Thyroid gland (tissue), 4 donors: ENCODE results near the gene ACADSB. TPM values are rescaled to one million over a fixed set of nuclear protein-coding genes. Genes with fewer than 3 reads are reported as not detected.

Source experiments
- DNase-seq, 2 donors: peaks; one replicate each; pipeline ENCODE4 v3.0.0-alpha.2; 2019
- H3K27ac ChIP-seq, 3 donors: fragments of 200-600 bp; sonication (generic); 1 replicate in 2 of 3; 2 replicates in 1 of 3; pipeline ENCODE4 v1.5.1; 2016 to 2019; ENCODE audit warnings: mild to moderate bottlenecking in 1 of 3, moderate library complexity in 1 of 3
- H3K27me3 ChIP-seq: fragments of 200-600 bp; sonication (generic); one replicate; pipeline ENCODE4 v1.5.1; 2019
- H3K36me3 ChIP-seq, 2 donors: fragments of 200-600 bp; sonication (generic); one replicate each; pipeline ENCODE4 v1.5.1; 2016 to 2019
- H3K4me1 ChIP-seq, 2 donors: fragments of 200-600 bp; sonication (generic); one replicate each; pipeline ENCODE4 v1.5.1; 2017 to 2019
- H3K4me3 ChIP-seq, 3 donors: fragments of 200-600 bp; sonication (generic); replicated peaks in 1 of 3; 1 replicate in 2 of 3; 2 replicates in 1 of 3; pipeline ENCODE4 v1.5.1; 2016; ENCODE audit warnings: mild to moderate bottlenecking in 1 of 3
- H3K9me3 ChIP-seq: fragments of 200-600 bp; sonication (generic); one replicate; pipeline ENCODE4 v1.5.1; 2017
- POLR2A ChIP-seq, 2 donors: fragments of 450-650 bp; IDR thresholded peaks; one replicate each; pipeline ENCODE4 v1.6.1; 2017; ENCODE audit warnings: antibody characterized with exemption in 2 of 2, mild to moderate bottlenecking in 2 of 2, moderate library complexity in 1 of 2
- WGBS, 2 donors: methylation state at CpG; one replicate each; pipeline ENCODE4 v1.1.5; 2017; 5-methylcytosine and 5-hydroxymethylcytosine counted together
- intact Hi-C: fragments of 100-400 bp; cut with DNase I; formaldehyde crosslinking; loops from one replicate; pipeline ENCODE4 v1.15.1; 2023
- total RNA-seq, 4 donors: library from RNA; depleted of rRNA; stranded (reverse); fragments of >200 nt; gene quantifications; one replicate each; pipeline ENCODE4 v1.2.3, GENCODE V29; 2016
- TF ChIP-seq, protein P1 (sequence below), 6 experiments: fragments of 200-600 bp in 3 of 6; fragments of 450-650 bp in 3 of 6; sonication (generic) in 3 of 6; IDR thresholded peaks; one replicate each; pipeline ENCODE4 v1.5.1; 2016 to 2019; ENCODE audit warnings: antibody characterized with exemption in 6 of 6, mild to moderate bottlenecking in 2 of 6, inconsistent platforms in 1 of 6, moderate library complexity in 1 of 6

ACADSB gene
- total RNA-seq, 4 donors from 2014 or later: 14.4 to 23.8 (median 17.5) TPM

DNA sequence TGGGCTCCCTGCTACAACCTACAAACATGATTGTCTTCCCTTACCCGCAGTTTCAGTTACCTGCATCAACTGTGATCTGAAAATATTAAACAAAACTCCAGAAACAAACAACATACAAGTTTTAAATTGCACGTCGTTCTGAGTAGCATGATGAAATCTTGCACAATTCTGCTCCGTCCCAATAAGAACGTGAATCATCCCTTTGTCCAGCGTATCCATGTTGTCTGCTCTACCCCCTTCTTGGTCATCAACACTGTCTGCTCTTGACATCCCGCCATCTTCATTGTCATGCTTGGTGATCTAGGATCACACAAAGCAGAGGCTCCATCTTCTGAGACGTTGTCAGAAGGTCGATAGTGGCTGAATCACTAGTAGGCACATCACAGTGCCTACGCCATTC, 53.9 kb downstream of the ACADSB start:
- Histone ChIP-seq H3K27me3 (no peaks in the 10 kb centered on the region), H3K4me3 (no peak overlapping the region), H3K27ac (no peak overlapping the region), H3K9me3 (no peaks in the 10 kb centered on the region), H3K36me3 (no peaks in the 10 kb centered on the region), H3K4me1 (no peaks in the 10 kb centered on the region)
- intact Hi-C loops: no loop called here
- TF ChIP-seq, protein P1, sequence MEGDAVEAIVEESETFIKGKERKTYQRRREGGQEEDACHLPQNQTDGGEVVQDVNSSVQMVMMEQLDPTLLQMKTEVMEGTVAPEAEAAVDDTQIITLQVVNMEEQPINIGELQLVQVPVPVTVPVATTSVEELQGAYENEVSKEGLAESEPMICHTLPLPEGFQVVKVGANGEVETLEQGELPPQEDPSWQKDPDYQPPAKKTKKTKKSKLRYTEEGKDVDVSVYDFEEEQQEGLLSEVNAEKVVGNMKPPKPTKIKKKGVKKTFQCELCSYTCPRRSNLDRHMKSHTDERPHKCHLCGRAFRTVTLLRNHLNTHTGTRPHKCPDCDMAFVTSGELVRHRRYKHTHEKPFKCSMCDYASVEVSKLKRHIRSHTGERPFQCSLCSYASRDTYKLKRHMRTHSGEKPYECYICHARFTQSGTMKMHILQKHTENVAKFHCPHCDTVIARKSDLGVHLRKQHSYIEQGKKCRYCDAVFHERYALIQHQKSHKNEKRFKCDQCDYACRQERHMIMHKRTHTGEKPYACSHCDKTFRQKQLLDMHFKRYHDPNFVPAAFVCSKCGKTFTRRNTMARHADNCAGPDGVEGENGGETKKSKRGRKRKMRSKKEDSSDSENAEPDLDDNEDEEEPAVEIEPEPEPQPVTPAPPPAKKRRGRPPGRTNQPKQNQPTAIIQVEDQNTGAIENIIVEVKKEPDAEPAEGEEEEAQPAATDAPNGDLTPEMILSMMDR (IDR thresholded peaks at IDR 0.05): no peak
- no peak for TF ChIP-seq POLR2A (IDR thresholded peaks at IDR 0.05)
- 81 to 84% methylated on average over 10 of the region's 10 CpGs for WGBS, 2 donors
- DNase-seq: no peak

DNA sequence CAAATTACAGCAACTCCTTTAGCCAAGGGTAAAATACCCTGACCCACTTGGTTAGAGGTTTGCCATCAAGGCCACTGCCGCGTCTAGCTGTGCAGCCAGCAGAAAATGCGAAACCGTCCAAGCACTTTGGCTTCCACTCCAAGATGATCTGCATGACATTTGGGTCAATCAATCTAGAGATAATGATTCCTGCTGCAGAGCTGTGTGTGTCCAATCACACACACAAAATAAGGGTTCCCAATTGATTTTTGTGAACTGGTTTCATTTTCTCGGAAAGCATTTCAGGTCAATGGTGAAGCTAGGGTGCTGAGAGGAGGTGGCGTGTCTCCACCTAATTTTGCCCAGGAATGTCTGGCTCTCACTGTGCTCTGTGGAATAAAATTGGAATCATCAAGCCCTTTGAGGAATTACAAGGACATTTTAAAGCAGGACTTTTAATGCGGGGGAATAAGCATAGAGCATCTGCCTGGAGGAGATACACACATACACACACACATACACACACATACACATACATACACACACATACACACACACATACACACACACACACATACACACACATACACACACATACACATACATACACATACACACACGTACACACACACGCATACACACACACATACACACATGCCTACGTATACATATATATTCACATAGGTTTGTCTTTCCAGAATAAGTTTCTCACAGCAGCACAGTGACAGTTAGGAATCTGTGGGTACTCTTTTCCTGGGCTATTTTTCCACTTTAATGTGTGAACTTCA, 59.5 kb downstream of the ACADSB start:
- intact Hi-C loops: no loop called here
- H3K4me3 ChIP-seq: no peak overlapping the region
- H3K27ac ChIP-seq: no peak overlapping the region
- no peaks in the 10 kb centered on the region for H3K9me3 ChIP-seq
- TF ChIP-seq, protein P1 (IDR thresholded peaks at IDR 0.05): no peak
- no peak for TF ChIP-seq POLR2A (IDR thresholded peaks at IDR 0.05)
- 90 to 92% methylated on average over 10 of the region's 10 CpGs for WGBS, 2 donors
- no peaks in the 10 kb centered on the region for H3K27me3 ChIP-seq
- no peaks in the 10 kb centered on the region for H3K4me1 ChIP-seq
- H3K36me3 ChIP-seq: no peaks in the 10 kb centered on the region
- DNase-seq: no peak

DNA sequence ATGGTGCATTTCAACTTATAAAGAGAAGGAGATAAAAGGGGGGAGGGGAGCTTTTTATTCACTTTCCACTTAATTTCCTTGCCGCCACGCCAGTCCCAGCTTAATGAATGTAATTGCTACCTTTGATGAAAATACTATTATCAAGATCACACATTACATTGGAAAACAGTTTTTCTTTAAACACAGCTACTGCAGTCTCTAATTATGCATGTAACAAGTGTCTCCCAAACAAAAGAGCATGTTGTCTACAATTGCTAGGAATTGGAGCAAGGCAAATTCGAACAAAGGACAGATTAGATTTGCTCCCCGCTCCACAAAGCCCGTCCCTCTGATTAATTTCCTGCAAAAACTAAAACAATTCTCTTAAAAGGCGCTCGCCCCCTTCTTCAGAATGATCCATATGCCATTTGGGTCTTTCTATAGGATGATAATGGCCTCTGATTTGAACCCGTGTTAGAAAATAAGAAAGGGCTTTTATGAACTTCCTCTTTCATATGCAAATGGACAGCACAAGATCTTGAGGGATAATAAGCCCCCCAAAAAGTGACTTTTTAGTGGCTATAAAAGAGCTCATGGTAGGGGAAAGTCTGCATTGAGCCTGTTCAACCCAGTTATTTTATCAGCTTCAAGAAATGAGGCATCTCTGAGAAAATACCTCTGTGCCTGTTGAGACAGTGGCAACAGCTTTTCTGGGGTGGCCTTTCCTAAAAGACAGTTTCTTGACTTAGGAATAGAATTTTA, 60.6 kb downstream of the ACADSB start:
- no peak overlapping the region for H3K4me3 ChIP-seq
- TF ChIP-seq POLR2A (IDR thresholded peaks at IDR 0.05): no peak
- TF ChIP-seq, protein P1 (IDR thresholded peaks at IDR 0.05): no peak
- no peak overlapping the region for H3K27ac ChIP-seq
- no peaks in the 10 kb centered on the region for H3K9me3 ChIP-seq
- no peak for DNase-seq
- no peaks in the 10 kb centered on the region for H3K27me3 ChIP-seq
- no peaks in the 10 kb centered on the region for H3K4me1 ChIP-seq
- intact Hi-C loops: no loop called here
- 69 to 75% methylated on average over 8 of the region's 8 CpGs for WGBS, 2 donors
- H3K36me3 ChIP-seq: no peaks in the 10 kb centered on the region

DNA sequence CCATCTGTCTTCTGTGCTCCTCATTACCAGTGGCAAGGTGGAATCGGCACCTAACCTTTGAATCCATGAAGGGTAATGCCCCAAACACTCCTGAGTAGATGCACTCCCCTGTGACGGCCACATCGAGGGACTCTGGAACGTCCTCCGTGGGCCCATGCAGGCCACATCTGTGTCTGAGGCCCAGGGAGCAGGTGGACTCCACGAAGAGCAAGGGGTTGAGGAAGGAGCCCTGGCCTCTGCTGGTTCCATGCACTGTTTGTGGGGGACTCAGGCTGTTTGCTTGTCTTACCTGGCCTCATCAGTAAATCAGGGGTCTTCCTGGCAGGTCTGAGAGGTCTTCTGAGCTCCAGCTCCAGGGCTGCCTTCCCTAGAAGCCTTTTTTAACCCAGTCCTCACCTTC, 64.4 kb downstream of the ACADSB start:
- TF ChIP-seq POLR2A (IDR thresholded peaks at IDR 0.05): no peak
- TF ChIP-seq, protein P1 (IDR thresholded peaks at IDR 0.05): no peak
- no peak for DNase-seq
- Histone ChIP-seq H3K4me3 (no peak overlapping the region), H3K36me3 (no peaks in the 10 kb centered on the region), H3K4me1 (no peaks in the 10 kb centered on the region), H3K27me3 (no peaks in the 10 kb centered on the region), H3K9me3 (no peaks in the 10 kb centered on the region), H3K27ac (no peak overlapping the region)
- 70 to 87% methylated on average over 3 to 6 of the region's 6 CpGs for WGBS, 2 donors
- intact Hi-C loops: no loop called here

DNA sequence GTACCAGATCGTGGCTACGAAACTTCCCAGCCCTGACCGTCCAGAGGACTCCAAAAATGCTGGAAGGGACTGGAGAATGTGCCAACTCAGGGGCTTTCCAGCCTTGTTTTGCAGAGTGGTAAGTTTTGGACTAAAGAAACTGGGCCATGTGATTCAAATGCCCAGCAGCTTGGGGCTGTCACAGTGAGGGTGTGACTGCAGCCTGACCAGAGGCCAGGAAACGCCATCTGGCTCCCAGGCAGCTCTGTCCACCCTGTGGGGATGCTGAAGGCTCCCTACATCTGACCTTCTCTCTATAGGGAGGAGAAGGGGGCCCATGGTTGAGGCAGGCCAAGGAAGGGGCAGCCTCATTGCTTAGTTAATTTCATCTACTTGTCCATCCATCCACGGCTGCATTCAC, 65.4 kb downstream of the ACADSB start:
- no peak for TF ChIP-seq POLR2A (IDR thresholded peaks at IDR 0.05)
- TF ChIP-seq, protein P1 (IDR thresholded peaks at IDR 0.05): no peak
- 86 to 93% methylated on average over 3 to 5 of the region's 5 CpGs for WGBS, 2 donors

More for the DNA sequence above, 65.4 kb downstream of the ACADSB start:
- H3K27ac ChIP-seq: no peak overlapping the region
- H3K4me1 ChIP-seq: no peaks in the 10 kb centered on the region
- intact Hi-C loops: no loop called here
- no peaks in the 10 kb centered on the region for H3K36me3 ChIP-seq
- no peaks in the 10 kb centered on the region for H3K9me3 ChIP-seq
- H3K4me3 ChIP-seq: no peak overlapping the region
- DNase-seq: no peak
- H3K27me3 ChIP-seq: no peaks in the 10 kb centered on the region
